GM18873 (cell line): Measurements from ENCODE around the gene STX5.
"Not testable (repeated sequence)": the region's sequence is repeated elsewhere in the genome, so short reads cannot be mapped to it uniquely, and the experiment has no call there.

Experiments
- ATAC-seq: cut with Tn5 transposase; IDR thresholded peaks from one replicate; pipeline ENCODE4 v1.9.1; 2021; ENCODE audit warnings: mild to moderate bottlenecking, moderate library complexity, moderate number of reproducible peaks; ENCODE audit not compliant: unreplicated experiment, low FRiP score

Gene STX5, protein sequence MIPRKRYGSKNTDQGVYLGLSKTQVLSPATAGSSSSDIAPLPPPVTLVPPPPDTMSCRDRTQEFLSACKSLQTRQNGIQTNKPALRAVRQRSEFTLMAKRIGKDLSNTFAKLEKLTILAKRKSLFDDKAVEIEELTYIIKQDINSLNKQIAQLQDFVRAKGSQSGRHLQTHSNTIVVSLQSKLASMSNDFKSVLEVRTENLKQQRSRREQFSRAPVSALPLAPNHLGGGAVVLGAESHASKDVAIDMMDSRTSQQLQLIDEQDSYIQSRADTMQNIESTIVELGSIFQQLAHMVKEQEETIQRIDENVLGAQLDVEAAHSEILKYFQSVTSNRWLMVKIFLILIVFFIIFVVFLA

DNA sequence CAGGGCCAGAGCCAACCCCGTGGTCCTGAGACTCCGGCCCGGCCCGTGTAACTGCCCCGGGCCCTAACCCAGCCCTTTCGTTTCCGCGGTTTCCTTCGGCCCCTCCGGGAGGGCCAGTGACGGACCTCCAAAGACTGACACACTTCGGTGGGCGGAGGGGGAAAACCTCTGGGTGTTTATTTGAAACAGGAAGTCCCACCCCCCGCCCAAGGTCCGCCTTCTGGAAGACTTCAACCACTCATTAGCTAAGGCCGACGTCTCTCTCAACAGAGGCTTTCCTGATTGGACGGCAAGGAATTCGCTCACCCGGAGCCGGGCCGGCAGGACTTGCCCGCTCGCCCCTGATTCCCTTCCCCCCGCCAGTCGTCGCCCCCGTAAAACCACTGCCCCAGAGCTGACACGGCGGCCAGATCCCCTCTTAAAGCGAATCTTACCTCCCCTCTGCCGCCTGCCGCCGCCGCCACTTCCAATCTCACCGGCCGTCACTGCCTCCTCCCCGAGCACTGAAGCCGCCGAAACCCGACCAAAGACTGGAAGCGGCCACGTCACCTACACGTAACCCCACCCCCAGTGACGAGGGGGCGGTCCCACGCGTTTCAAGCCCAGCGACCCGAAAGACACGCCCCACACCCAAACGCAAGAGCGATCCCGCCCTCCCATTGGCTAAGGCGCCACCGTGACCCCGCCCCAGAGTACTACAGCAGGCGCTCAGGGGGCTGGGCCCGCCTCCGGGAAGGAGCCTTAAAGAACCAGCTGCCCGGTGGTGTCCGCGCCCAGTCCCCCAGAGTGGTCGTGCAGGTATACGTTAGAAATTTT lies at the start of gene STX5:
Gene STX5, minus strand, starts transcription at position 532 of the 816 bp plus-strand sequence. CDS start 808 bp downstream, outside the sequence.
- peak; percentile 67 for ATAC-seq

DNA sequence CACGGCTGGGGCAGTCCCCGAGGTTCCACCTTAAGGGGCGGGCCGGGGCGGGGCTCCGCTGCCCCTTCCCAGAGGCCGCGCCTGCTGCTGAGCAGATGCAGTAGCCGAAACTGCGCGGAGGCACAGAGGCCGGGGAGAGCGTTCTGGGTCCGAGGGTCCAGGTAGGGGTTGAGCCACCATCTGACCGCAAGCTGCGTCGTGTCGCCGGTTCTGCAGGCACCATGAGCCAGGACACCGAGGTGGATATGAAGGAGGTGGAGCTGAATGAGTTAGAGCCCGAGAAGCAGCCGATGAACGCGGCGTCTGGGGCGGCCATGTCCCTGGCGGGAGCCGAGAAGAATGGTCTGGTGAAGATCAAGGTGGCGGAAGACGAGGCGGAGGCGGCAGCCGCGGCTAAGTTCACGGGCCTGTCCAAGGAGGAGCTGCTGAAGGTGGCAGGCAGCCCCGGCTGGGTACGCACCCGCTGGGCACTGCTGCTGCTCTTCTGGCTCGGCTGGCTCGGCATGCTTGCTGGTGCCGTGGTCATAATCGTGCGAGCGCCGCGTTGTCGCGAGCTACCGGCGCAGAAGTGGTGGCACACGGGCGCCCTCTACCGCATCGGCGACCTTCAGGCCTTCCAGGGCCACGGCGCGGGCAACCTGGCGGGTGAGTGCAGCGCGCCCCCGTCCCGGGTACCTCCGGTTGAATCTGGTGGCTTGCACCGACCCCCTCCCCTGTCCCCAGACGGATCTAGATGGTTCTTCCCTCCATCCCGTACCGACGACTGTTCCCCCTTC lies 49.1 kb upstream of the STX5 start, which contains the start of gene SLC3A2:
Gene SLC3A2, plus strand, starts transcription at position 94 of the 776 bp plus-strand sequence. Its CDS starts 128 bp downstream, at position 222.
- ATAC-seq: peak; percentile 51

DNA sequence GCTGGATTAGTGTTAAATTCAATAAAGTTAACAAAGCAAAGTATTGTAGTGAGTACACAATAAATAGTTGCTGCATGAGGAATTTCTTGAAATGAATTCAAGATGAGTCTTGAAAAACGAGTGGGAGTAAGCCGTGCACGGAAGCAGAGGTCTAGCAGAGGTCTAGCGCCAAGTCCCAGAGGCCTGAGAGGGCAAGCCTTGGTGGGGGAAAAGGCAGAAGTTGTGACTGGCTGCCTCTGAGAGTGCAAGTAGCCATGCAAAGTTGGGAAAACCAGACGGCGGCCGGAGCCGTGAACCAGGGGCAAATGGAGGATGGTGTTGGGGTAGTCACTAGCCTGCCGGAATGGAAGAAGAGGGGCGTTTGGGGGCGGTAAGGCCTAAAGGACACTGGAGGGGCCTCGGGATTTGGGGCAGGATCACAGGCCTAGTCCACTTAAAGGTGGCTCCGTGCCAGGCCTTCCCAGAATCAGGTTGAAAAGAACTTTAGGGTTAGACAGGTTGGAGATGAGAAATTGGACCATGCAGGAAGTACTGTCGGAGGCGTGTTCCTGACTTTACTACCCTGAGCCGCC lies 48.5 kb upstream of the STX5 start:
- peak; percentile 7 for ATAC-seq

DNA sequence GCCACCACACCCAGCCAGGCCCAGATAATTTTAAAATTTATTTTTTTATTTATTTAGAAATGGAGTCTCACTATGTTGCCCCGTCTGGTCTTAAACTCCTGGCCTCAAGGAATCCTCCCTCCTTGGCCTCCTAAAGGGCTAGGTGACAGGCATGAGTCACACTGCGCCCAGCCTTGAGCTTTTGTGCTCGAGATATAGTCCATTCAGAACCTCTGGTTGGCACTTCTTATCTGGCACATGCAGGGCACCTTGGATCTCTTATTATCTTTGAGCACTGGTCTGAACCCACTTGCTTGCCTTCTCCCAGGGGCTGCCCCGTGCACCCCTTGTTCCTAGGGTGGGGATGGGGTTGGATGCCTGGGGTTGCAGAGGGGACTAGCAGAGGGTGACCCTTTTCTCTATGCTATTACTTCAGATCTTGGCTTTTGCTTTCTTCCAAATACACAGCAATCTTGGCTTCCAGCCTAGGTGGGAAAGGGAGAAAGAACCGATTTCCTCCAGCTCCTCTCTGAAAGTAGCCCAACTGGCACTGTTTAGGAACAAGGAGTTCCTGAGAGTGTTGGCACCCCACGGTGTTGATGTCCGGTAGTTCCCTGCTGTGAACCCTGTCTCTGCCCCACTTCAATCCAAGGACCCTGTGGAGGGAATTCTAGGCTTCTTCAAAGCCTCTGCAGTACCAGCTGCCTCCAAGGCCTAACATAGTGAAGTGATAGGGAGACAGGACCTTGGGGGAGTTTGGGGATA lies 47.6 kb upstream of the STX5 start:
- no peak for ATAC-seq

DNA sequence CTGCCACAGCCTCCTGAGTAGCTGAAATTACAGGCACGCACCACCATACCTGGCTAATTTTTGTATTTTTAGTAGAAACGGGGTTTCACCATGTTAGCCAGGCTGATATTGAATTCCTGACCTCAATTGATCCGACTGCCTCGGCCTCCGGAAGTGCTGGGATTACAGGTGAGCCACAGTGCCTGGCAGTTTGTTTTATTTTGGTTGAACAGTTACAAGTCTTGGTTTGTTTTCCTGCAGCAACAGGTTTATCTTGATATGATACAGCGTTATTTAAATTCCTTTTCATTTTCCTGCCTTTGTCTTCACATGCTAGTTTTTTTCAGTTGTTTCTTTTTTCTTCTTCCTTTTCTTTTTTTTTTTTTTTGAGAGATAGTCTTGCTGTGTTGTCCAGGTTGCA lies 44.9 kb upstream of the STX5 start:
- no peak for ATAC-seq

DNA sequence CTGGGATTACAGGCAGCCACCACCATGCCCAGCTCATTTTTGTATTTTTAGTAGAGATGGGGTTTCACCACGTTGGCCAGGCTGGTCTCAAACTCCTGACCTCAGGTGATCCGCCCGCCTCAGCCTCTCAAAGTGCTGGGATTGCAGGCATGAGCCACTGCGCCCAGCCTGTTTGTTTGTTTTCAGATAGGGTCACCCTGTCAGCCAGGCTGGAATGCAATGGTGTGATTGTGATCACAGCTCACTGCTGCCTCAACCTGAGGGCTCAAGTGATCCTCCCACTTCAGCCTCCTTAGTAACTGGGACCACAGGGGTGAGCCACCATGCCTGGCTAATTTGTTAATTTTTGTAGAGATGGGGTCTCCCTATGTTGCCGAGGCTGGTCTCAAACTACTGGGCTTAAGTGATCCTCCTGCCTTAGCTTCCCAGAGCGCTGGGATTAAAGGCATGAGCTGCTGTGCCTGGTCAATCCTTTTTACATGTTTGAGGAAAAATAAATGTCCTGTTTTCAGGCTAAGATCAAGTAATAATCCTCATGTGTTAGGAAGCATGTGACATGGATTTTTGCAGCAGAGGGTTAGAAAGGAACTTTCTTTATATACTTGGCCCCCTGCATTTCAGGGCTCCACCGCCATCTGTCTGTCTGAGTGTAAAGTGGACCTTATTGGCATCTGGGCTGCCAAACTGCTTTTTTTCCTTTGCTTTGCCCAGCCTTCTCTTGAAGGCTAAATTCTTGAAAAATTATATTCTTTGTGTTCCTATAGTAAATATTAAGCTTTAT lies 44.0 kb upstream of the STX5 start:
- no peak for ATAC-seq

DNA sequence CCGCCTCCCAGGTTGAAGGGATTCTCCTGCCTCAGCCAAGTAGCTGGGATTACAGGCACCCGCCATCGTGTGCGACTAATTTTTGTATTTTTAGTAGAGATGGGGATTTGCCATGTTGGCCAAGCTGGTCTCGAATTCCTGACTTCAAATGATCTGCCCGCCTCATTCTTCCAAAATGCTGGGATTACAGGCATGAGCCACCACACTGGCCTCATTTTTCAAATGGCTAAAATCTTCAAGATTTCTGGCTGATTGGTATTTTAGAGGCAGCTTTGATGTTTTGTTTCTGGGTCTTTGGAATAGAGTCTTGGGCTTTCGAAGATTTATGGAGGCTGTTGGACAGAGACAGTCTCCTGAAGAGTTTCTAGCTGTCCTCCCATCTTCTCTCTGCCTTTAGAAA lies 43.0 kb upstream of the STX5 start:
- ATAC-seq: no peak

DNA sequence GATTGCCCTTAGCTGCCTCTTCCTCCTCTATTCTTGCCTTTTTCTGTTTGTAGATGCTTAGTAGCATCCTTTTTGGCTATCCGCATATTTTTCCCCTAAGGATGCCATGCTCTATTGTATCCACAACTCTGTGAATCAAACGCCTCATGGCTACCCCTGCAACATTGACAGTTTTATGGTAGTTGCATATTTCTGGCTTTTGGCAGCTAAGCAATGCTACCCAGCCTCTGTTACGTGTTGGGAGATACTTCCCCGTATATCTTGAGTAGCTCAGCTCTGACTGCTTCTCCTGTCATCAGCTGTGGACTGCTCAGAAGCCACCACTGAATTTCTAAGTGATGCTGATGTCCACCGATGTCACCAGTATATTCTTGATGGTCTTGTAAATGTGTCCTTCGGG lies 33.8 kb upstream of the STX5 start:
- ATAC-seq: no peak

DNA sequence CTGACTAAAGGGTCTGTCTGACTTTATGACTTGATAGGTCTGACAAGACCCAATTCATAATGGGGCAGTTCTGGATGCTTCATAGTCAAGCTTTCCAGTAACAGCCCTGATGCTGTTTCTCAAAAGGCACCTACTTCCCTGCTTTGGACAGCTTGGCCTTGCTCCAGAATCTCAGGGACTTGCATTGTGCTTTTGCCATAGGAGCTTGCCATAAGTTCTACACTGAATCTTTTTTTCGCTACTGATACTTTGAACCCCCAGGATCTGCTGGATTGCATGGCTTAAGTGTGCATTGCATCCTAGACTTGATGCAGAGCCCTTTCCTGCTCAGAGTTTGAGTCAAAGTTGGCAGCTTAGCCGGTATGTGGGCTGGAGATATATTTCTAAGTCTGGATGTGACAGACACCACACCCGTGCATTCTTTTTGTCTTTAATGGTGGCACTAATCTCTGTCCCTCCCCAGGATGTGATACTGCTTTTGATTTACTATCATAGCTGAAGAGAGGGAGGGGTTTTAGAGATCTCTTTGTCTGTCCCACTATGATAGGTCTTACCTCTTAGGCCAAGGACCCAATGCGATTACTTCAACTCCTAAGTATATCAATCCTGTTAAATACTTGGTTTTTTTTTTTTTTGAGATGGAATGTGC lies 32.0 kb upstream of the STX5 start:
- no peak for ATAC-seq

DNA sequence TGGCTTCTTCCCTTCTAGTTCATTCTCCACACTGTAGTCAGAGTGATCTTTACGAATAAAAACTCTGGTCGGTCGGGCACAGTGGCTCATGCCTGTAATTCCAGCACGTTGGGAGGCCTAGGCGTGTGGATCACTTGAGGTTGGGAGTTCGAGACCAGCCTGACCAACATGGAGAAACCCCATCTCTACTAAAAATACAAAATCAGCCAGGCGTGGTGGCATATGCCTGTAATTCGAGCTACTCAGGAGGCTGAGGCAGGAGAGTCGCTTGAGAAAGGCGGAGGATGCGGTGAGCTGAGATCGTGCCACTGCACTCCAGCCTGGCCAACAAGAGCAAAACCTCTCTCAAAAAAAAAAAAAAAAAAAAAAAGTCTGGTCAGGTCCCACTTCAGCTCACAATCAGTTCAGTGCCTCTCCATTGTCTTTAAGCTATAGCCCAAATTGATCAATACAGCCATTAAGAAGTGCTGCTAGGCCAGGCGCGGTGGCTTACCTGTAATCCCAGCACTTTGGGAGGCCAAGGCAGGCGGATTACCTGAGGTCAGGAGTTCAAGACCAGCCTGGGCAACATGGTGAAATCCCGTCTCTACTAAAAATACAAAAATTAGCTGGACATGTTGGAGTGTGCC lies 29.8 kb upstream of the STX5 start:
- not testable (repeated sequence) for ATAC-seq

DNA sequence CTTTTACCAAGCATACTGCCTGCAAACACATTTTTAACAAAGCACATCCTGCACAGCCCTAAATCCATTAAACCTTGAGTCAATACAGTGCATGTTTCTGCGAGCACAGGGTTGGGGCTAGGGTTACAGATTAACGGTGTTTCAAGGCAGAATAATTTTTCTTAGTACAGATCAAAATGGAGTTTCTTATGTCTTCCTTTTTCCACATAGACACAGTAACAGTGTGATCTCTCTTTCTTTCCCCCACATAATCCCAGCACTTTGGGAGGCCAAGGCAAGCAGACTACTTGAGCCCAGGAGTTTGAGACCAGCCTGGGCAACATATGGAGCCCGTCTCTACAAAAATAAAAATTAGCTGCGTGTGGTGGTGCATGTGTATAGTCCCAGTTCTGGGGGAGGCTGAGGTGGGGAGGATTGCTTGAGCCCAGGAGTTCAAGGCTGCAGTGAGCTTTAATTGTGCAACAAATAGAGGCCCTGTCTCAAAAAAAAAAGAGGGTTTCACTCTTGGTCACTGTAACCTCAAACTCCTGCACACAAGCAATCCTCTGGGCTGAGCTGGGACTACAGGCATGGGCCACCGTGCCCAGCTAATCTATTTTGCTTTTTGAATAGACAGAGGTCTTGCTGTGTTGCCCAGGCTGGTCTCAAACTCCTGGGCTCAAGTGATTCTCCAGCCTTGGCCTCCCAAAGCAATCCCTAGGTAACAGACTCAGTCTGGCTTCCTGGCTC lies 29.1 kb upstream of the STX5 start:
- ATAC-seq: no peak

DNA sequence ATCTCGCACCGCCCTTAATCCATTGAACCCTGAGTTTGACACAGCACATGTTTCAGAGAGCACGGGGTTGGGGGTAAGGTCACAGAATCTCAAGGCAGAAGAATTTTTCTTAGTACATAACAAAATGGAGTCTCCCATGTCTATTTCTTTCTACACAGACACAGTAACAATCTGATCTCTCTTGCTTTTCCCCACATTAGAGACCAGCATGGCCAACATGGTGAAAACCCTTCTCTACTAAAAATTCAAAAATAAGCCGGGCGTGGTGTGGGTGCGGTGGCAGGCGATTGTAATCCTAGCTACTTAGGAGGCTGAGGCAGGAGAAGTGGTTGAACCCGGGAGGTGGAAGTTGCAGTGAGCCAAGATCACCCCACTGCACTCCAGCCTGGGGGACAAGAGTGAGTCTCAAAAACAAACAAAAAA lies 27.4 kb upstream of the STX5 start:
- ATAC-seq: not testable (repeated sequence)

DNA sequence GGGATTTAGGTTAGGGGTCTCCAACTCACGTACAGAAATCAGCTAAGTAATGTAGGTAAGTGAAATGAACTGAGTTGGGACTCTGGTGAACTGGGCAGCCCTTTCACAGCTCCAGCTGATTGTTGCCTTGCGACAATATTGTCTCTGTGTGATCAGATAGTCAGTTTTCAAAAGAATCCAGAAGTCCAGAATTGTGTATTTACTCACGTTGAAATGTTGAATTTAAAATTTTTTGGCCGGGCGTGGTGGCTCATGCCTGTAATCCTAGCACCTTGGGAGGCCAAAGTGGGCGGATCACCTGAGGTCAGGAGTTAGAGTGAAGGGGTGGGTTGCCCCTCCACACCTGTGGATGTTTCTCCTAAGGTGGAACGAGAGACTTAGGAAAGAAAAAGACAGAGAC lies 26.4 kb upstream of the STX5 start:
- no peak for ATAC-seq

DNA sequence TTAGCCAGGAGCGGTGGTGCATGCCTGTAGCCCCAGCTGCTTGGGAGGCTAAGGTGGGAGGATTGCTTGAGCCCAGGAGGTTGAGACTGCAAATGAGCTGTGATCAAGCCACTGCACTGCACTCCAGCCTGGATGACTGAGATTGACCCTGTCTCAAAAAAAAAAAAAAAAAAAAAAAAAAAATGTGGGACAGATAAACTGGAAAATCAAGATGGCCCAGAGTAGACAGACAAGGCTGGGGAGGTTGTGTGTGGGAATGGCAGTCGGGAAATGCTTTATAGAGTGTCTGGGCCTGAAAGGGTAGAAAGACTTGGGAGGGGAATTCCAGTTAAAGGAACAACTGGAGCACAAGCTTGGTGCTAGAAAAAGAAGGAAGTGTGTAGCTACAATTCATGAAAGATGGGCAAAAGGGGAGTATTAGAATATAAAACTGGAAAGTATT lies 25.7 kb upstream of the STX5 start:
- ATAC-seq: no peak

DNA sequence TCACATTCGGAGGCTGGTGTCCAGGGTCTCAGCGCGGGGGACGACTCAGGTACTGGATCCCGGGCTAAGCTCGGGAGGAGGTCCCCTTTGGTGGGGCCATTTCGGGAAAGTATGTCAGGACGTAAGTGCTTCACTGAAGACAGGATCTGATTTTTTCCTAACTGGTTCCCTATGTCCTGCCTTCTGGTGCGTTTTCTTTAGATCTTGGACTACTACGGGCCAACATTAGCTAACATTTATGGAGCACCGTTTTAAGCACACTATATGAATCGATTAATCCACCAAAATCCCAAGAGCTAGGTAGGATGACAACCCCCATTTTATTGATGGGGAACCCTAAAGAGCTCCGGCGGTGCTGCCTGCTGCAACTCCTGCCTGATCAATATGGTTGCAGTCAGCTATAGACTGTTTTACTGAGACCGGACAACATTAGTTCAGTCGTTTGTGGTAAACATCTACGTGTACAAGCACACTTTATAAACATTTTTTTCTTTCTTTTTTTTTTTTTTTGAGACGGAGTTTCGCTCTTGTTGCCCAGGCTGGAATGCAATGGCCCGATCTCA lies 24.6 kb upstream of the STX5 start:
- no peak for ATAC-seq

DNA sequence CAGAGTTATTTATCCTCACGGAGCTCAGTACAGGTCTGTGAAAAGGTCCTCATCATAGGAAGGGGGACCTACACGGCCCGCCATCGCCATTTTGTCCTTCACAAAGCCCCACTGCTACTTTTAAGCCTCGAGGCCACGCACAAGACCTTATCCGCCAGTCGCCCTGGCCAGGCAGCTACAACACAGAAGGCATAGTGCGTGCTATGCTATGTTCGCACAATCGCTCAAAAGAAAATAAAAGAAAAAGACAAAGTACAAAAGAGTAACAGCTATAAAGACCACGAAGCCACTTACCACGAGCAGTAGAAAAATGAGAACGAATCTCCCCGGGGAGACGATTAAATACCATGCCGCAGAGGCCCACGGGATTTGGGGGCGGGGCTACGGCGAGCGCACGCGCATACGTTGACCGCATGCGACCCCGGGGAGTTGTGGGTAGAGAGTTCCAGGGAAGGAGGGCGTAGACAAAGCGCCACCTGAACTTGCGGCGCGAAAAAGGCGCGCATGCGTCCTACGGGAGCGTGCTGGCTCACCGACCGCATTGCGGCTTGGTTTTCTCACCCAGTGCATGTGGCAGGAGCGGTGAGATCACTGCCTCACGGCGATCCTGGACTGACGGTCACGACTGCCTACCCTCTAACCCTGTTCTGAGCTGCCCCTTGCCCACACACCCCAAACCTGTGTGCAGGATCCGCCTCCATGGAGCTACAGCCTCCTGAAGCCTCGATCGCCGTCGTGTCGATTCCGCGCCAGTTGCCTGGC lies 23.9 kb upstream of the STX5 start:
- peak; percentile 86 for ATAC-seq
